Astrocyte (in vitro differentiated cells and primary cell): ENCODE data around the gene FOXJ2. TPM values are rescaled to one million over a fixed set of nuclear protein-coding genes. Genes with fewer than 3 reads are reported as not detected.
"Not testable (repeated sequence)": the region's sequence is repeated elsewhere in the genome, so short reads cannot be mapped to it uniquely, and the experiment has no call there.

Source experiments
- DNase-seq: peaks from one replicate; pipeline ENCODE4 v3.0.0-alpha.2; 2010; ENCODE audit warnings: low read depth
- FAIRE-seq: peaks from 2 replicates; lab custom pipeline; 2011; peaks lifted over from hg19 to GRCh38; lab: Jason Lieb, UNC
- H2AFZ ChIP-seq: 2 replicates; pipeline ENCODE4 v1.6.0; 2012; ENCODE audit warnings: low read depth, low read length, inconsistent platforms
- H3K27ac ChIP-seq: 2 replicates; pipeline ENCODE4 v1.5.1; 2011; ENCODE audit warnings: low read depth, low read length, inconsistent platforms
- H3K27me3 ChIP-seq: 2 replicates; pipeline ENCODE4 v1.6.0; 2011; ENCODE audit warnings: low read length, inconsistent platforms; ENCODE audit not compliant: insufficient read depth
- H3K36me3 ChIP-seq: 2 replicates; pipeline ENCODE4 v1.5.1; 2011; ENCODE audit warnings: low read length, inconsistent platforms; ENCODE audit not compliant: insufficient read depth
- H3K4me1 ChIP-seq: 2 replicates; pipeline ENCODE4 v1.5.1; 2011; ENCODE audit warnings: low read length, inconsistent platforms; ENCODE audit not compliant: insufficient read depth
- H3K4me2 ChIP-seq: 2 replicates; pipeline ENCODE4 v1.6.0; 2012; ENCODE audit warnings: low read length, inconsistent platforms
- H3K4me3 ChIP-seq: 2 replicates; pipeline ENCODE4 v1.5.1; 2011; ENCODE audit warnings: low read depth, mild to moderate bottlenecking, low read length, inconsistent platforms; ENCODE audit not compliant: insufficient read depth
- H3K79me2 ChIP-seq: 2 replicates; pipeline ENCODE4 v1.6.0; 2012; ENCODE audit warnings: mild to moderate bottlenecking, low read length, inconsistent platforms; ENCODE audit not compliant: insufficient read depth
- H3K9ac ChIP-seq: 2 replicates; pipeline ENCODE4 v1.6.0; 2012; ENCODE audit warnings: mild to moderate bottlenecking, low read length, inconsistent platforms
- H3K9me3 ChIP-seq: 2 replicates; pipeline ENCODE4 v1.5.1; 2012; ENCODE audit warnings: low read depth, mild to moderate bottlenecking, low read length, inconsistent platforms; ENCODE audit not compliant: insufficient read depth
- H4K20me1 ChIP-seq: 2 replicates; pipeline ENCODE4 v1.6.0; 2012; ENCODE audit warnings: low read length, inconsistent platforms; ENCODE audit not compliant: insufficient read depth
- H3K27ac Mint-ChIP-seq: one replicate; pipeline ENCODE4 v1.8.0; 2021; ENCODE audit warnings: mild to moderate bottlenecking, mixed read lengths; ENCODE audit not compliant: unreplicated experiment
- H3K27me3 Mint-ChIP-seq: one replicate; pipeline ENCODE4 v1.8.0; 2021; ENCODE audit warnings: low read depth, mixed read lengths; ENCODE audit not compliant: unreplicated experiment
- H3K36me3 Mint-ChIP-seq: one replicate; pipeline ENCODE4 v1.8.0; 2021; ENCODE audit warnings: low read depth, mixed read lengths; ENCODE audit not compliant: unreplicated experiment
- H3K4me1 Mint-ChIP-seq: one replicate; pipeline ENCODE4 v1.8.0; 2021; ENCODE audit warnings: low read depth, mixed read lengths; ENCODE audit not compliant: unreplicated experiment
- H3K4me3 Mint-ChIP-seq: one replicate; pipeline ENCODE4 v1.8.0; 2021; ENCODE audit warnings: mild to moderate bottlenecking, moderate library complexity, mixed read lengths; ENCODE audit not compliant: unreplicated experiment
- H3K9me3 Mint-ChIP-seq: one replicate; pipeline ENCODE4 v1.8.0; 2021; ENCODE audit warnings: mild to moderate bottlenecking, mixed read lengths; ENCODE audit not compliant: unreplicated experiment
- CTCF ChIP-seq: IDR thresholded peaks from 2 replicates; pipeline ENCODE4 v1.5.1; 2011; ENCODE audit warnings: low read depth, mild to moderate bottlenecking, inconsistent platforms, low read length, moderate library complexity; ENCODE audit not compliant: insufficient read depth
- EZH2 ChIP-seq: IDR thresholded peaks from 2 replicates; pipeline ENCODE4 v1.6.1; 2012; ENCODE audit warnings: mild to moderate bottlenecking, low read length, inconsistent platforms; ENCODE audit not compliant: insufficient read depth
- total RNA-seq: library from RNA; stranded (reverse); gene quantifications from 2 replicates; pipeline ENCODE4 v1.2.1, GENCODE V29; 2021

Gene FOXJ2
- total RNA-seq, 1 donor from 2014 or later, result 16.0 TPM

- Histone ChIP-seq H3K9me3 (no peaks in the 10 kb centered on the region), H3K4me1 (no peaks in the 10 kb centered on the region), H3K4me3 (no peak overlapping the region), H2AFZ (no peak overlapping the region), H3K9ac (no peak overlapping the region), H3K4me2 (no peak overlapping the region), H3K79me2 (no peaks in the 10 kb centered on the region), H3K27ac (no peak overlapping the region), H4K20me1 (no peaks in the 10 kb centered on the region), H3K36me3 (no peaks in the 10 kb centered on the region), H3K27me3 (peaks cover 14% of the 10 kb centered on the region)
- Mint-ChIP-seq H3K4me3 (no peak overlapping the region), H3K4me1 (peaks cover 2% of the 10 kb centered on the region), H3K27me3 (peaks cover 4% of the 10 kb centered on the region), H3K27ac (no peak overlapping the region), H3K36me3 (no peaks in the 10 kb centered on the region), H3K9me3 (no peaks in the 10 kb centered on the region)
- DNase-seq (no peak), FAIRE-seq (no peak)
- TF ChIP-seq CTCF, result no peak
Observed at GRCh38 chr12:8012651-8013309, 19.7 kb upstream of the FOXJ2 start.

DNA sequence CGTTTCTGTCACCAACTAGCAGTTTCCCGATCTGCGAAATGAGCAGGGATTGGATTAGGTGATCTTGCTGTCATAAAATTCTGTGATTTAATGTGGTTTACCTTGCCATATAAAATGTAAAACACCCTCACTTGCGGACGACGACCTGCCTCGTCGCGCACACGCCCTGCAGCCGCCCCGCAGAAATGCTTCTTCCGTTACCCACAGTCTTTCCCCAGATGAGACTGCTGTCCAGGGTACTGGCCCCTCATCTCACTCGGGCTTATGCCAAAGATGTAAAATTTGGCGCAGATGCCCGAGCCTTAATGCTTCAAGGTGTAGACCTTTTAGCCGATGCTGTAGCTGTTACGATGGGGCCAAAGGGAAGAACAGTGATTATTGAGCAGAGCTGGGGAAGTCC is 17.7 kb upstream of the FOXJ2 start:
- Histone ChIP-seq H3K4me2 (no peak overlapping the region), H3K27me3 (peaks cover 22% of the 10 kb centered on the region), H3K4me3 (no peak overlapping the region), H3K79me2 (no peaks in the 10 kb centered on the region), H3K27ac (no peak overlapping the region), H4K20me1 (no peaks in the 10 kb centered on the region), H3K36me3 (no peaks in the 10 kb centered on the region), H3K9ac (no peak overlapping the region), H3K4me1 (no peaks in the 10 kb centered on the region), H2AFZ (no peak overlapping the region), H3K9me3 (no peaks in the 10 kb centered on the region)
- Mint-ChIP-seq H3K4me3 (no peak overlapping the region), H3K4me1 (peaks cover 2% of the 10 kb centered on the region), H3K9me3 (no peaks in the 10 kb centered on the region), H3K36me3 (no peaks in the 10 kb centered on the region), H3K27me3 (peaks cover 8% of the 10 kb centered on the region), H3K27ac (no peak overlapping the region)
- DNase-seq (no peak), FAIRE-seq (no peak)
- TF ChIP-seq CTCF (no peak), EZH2 (no peak)

GRCh38 chr12:8018213-8018612 is 14.3 kb upstream of the FOXJ2 start:
- not testable (repeated sequence) for H3K27me3 Mint-ChIP-seq, H3K27ac ChIP-seq, H3K4me1 Mint-ChIP-seq, H3K9me3 Mint-ChIP-seq, H3K9me3 ChIP-seq, H3K4me1 ChIP-seq, H3K36me3 ChIP-seq, DNase-seq, FAIRE-seq, H3K79me2 ChIP-seq, H3K27ac Mint-ChIP-seq, H4K20me1 ChIP-seq, H3K36me3 Mint-ChIP-seq, H3K9ac ChIP-seq
- peak overlapping the region; percentile 64 for H3K4me3 Mint-ChIP-seq
- Histone ChIP-seq H2AFZ (peak overlapping the region; percentile 75), H3K4me2 (peak overlapping the region; percentile 81), H3K27me3 (peaks cover 22% of the 10 kb centered on the region), H3K4me3 (peak overlapping the region; percentile 46)
